ENCODE results near the gene ACCSL.

The ACCSL gene

DNA sequence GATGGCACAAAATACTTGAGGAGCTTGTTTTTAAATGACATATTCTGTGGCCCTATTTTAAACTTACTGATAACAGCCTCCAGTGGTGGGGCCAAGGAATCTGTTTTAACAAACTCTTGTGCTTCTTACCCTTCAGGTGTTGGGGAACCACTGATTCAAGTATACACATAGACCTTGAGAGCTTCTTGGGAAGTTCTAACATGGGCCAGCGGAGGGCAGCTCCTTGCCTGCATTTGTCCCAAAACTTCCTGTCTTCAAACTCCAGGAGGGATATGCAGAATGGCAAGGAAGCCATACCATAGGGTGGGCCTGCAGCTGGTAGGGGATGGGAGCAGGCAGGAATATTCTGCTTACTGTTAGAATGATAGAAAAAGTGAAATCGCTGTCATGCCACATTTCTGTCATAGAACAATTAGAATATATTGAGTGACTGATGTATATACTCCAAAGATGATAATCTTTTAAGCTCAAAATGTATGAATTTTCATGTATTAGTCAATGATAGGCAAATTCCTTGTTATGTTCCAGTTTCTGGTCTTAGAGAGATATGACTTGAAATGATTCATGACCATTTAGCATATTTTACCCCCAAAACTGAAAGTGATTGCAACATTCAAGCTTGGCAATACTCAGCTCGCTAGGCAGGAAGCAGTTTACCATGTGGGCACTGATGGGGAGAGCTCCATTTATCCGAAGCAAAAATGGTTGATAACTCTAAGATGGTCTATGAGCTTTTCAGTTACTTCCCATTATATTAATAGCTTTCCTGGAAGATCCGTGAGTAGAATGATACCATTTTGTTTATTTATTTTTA, 56.9 kb downstream of the ACCSL start:
- no peak for DNase-seq

DNA sequence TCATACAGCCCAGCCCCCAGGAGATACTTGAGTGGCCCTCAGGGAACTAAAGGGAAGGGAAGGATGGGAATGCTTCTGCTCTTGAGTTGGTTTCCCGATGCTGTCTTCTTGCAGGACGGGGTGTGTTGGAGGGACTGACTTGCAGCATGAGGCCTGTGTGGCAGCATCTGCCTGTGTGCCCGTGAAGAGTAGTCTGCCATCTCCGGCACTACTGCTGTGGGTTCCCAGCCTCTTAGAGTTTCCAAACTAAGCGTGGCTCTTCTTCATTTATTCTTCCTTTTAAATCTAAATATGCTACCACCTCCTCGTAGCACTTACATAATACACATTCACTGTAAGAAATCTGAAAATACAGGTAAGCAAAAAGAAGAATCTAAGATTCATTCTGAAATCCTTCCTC, 60.5 kb downstream of the ACCSL start:
- DNase-seq, result no peak

Data from stimulated activated CD4-positive, alpha-beta T cell treated with anti-CD3 and anti-CD28 coated beads, Interleukin-12 subunit alpha, Interleukin-12 subunit beta, amount 100 ng/mL, for 4 hours (primary cell).